Effector CD4-positive, alpha-beta T cell (primary cell): ENCODE measurements around the gene CHTF8. TPM values are rescaled to one million over a fixed set of nuclear protein-coding genes. Genes with fewer than 3 reads are reported as not detected.
A peak's percentile ranks its signal among the peaks of the same experiment; 100 is the strongest.
"Not testable (repeated sequence)": the region's sequence is repeated elsewhere in the genome, so short reads cannot be mapped to it uniquely, and the experiment has no call there.

Source experiments
- DNase-seq: peaks from one replicate; pipeline ENCODE4 v3.0.0-alpha.2; 2020
- total RNA-seq: gene quantifications from one replicate; lab custom pipeline; 2026; lab: John Stamatoyannopoulos, UW

The CHTF8 gene
- total RNA-seq = not detected

- peak; percentile 80 for DNase-seq
Measured at GRCh38 chr16:69132424-69133252, at the start of gene CHTF8, which contains the start of gene UTP4. Gene CHTF8 (minus strand): TSS chr16:69132588. CDS start chr16:69121458, 11,130 bp downstream. Gene UTP4 (plus strand): TSS chr16:69132649. CDS start chr16:69133460, 811 bp downstream.

- DNase-seq = no peak
Measured at GRCh38 chr16:69180011-69180338, 47.6 kb upstream of the CHTF8 start.

DNA sequence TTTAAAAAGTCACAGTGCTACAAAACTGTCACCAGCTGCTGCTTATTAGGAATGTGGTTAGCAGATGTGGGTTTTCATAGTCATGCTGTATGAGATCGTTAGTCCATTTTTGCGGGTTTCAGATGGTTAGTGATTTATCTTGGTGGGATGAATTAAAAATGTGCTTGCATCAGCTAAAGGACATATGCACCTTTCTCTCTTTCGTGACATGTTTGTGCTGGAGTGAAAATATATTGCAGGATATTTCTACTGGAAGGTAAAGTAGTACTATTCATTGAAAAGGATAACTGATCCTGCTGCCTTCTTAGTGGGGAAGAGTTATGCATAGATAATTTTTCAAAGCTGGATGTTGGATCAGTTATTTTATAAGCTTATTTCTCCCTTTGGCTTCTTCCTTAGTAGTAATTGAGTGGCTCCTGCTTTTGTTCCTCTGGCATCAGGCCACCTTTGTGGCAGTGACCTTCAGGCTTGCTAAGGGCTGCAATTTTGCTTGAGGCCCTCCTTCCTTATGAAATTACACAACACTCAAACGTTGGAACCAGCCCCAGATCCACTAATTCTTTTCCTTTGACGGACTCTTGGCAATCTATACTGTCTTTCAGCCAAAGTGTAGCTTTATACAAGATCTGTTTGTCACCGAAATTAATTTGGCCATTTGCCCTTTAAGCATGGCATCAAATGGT is 47.1 kb upstream of the CHTF8 start:
- no peak for DNase-seq

- DNase-seq = no peak
Measured at GRCh38 chr16:69176033-69176800, 43.8 kb upstream of the CHTF8 start.

- DNase-seq = no peak
Measured at GRCh38 chr16:69171325-69172084, 39.1 kb upstream of the CHTF8 start.

DNA sequence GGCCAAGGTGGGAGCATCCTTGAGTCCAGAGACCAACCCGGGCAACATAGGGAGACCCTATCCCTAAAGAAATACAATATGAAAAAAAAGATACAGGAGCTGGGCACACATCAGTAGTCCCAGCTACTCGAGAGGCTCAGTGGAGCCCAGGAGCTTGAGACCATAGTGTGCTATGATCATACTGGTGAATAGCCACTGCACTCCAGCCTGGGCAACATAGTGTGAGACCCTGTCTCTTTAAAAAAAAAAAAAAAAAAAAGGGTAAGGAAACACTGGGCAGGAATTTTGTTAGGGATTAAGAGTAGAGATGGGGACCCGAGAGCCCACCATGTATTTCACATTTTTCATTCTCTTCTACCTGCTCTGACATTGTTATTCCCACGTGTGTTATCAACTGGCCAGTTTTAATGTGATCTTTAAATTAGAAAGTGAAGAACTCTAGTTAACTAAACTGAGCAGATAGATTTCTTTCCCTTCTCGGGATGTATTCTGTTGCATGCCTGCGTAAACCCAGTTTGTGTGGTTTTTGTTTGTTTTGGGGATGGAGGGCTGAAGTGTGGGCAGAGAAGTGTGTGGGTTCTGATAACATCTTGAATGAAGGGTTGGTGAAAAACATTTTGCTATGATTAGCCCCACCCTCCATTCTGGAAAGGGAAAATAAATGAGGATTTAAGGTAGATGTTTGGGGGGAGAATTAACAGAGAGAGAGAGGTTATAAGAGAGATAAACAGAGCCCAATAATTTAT is 37.4 kb upstream of the CHTF8 start:
- no peak for DNase-seq

GRCh38 chr16:69169051-69169450 is 36.7 kb upstream of the CHTF8 start:
- no peak for DNase-seq

DNA sequence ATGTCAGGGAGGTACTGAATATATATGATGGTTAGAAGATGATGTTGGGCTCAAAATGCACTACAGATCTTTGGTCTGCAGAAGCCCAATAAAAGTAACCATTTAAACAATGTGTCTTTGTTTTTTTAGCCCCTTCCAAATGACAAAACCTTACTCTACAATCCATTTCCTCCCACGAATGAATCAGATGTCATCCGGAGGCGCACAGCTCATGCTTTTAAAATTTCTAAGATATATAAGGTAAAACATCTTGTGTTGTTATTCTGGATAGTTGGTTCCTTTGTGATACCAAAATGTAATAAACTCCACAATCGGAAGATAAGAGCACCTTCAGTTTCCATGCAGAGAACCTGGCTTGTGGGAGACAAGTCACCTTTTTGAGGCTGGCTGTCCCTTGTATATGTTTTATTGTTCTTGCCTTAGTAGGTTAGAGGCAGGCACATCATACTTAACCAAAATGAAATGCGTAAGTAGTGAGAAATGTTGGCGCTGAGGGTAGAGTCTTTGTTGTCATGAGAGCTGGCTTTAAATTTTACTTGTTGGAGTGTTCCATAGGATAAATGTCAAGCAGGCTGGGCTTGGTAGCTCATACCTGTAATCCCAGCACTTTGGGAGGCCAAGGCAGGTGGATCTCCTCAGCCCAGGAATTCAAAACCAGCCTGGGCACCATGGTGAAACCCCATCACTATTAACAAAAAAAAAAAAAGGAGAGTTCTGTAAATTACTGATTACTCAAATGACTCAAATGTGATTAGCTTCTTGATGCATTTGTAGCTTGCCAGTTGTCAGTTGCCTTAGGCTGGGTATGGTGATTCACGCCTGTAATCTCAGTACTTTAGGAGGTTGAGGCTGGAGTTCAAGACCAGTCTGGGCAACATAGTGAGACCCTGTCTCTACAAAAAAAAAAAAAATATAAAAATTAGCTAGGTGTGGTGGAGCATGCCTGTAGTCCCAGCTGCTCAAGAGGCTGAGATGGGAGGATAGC is 34.9 kb upstream of the CHTF8 start:
- DNase-seq = no peak

- no peak for DNase-seq
Measured at GRCh38 chr16:69166221-69166833, 33.9 kb upstream of the CHTF8 start.

DNA sequence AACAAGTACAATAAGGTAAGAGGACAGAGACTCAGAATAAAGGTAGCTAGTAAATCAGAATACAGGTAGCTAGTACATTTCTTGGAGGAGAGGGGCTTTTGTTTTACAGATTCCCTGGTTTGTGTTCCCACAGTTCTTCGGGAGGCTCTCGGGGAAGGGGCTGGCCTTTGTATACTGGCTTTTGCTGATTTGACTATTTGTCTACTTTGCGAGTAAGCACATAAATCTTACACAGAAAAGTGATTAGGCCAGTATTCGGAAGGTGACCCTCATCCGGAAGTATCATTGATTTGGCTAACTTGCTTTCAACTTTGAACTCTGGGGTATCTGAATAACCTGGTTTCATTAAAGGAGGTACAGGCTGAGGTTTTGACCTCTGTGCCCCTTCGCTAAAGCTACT is 33.2 kb upstream of the CHTF8 start:
- no peak for DNase-seq

GRCh38 chr16:69160192-69160591 is 27.8 kb upstream of the CHTF8 start:
- DNase-seq = no peak

DNA sequence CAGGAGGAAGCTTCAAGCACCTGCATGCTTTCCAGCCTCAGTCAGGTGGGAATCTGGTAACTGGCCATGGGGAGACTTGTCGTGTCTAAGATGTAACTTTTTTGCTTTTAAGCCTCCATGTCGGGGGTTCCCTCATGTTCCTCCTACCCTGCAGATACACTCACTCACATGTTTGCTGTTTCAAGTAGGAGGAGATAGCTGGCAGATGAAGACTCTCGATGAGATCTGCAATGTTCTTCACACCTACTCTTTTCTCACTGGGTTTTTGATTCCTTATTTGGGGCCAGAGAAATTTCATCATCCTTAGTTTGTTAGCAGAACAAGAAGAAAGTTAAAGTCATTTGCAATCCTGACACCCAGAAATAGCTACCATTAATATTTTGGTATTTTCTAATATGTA is 24.8 kb upstream of the CHTF8 start:
- no peak for DNase-seq

- DNase-seq = peak; percentile 45
Measured at GRCh38 chr16:69150146-69150865, 17.9 kb upstream of the CHTF8 start.

DNA sequence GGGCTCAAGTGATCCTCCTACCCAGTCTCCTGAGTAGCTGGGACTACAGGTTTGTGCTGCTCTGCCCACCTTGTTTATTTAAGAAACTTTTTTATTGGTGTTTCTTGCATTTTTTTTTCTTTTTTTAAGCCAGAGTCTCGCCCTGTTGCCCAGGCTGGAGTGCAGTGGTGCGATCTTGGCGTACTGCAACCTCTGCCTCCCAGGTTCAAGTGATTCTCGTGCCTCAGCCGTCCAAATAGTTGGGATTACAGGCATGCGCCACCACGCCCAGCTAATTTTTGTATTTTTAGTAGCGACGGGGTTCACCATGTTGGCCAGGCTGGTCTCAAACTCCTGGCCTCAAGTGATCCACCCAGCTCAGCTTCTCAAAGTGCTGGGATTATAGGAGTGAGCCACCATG is 17.2 kb upstream of the CHTF8 start:
- DNase-seq = not testable (repeated sequence)

DNA sequence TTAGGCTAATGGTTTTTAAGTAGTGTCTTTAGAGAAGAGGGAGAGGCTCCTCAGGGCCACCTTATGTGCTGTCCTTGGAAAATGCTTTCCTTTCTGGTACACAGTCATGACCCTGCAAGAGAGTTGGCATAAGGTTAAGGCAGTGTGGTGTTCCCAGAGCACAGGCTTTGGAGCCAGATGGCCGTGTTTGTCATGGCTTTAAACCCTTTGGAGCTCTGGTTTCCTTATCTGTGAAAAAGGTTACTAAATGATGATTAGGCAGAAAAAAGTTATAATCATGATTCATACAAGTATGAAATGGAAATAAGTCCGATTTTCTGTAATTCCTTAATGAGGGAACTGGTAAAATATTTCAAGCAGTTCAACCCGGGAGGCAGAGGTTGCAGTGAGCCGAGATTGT is 13.3 kb upstream of the CHTF8 start:
- no peak for DNase-seq

GRCh38 chr16:69143116-69143515 is 10.7 kb upstream of the CHTF8 start:
- DNase-seq = no peak

DNA sequence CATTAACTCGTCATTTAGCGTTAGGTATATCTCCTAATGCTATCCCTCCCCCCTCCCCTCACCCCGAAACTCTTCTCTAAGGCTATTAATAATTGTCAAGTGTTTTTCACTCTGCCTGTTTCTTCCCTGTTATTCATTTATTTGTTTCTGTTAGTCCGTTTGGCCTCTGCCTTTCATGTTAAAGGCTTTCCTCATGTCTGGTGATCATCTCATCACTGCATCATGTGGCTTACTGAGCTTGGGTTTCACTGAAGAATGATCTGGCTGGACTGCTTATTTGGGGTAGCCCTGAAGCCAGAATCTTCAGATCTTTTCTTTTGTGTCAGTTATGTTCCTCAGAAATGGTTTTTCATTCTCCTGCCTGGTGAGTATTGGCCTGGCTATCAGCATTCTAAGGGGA is 9.5 kb upstream of the CHTF8 start:
- no peak for DNase-seq

- no peak for DNase-seq
Measured at GRCh38 chr16:69141014-69141413, 8.6 kb upstream of the CHTF8 start.

GRCh38 chr16:69139464-69139863 is 7.1 kb upstream of the CHTF8 start:
- not testable (repeated sequence) for DNase-seq
